Activated gamma-delta T cell treated with Interleukin-2 at 50 U/mL for 16 hours (primary cell): Measurements from ENCODE around the gene WDR33.
"Not testable (repeated sequence)": the region's sequence is repeated elsewhere in the genome, so short reads cannot be mapped to it uniquely, and the experiment has no call there.

ENCODE experiments used
- DNase-seq: peaks from one replicate; pipeline ENCODE4 v3.0.0-alpha.2; 2020

The WDR33 gene

DNA sequence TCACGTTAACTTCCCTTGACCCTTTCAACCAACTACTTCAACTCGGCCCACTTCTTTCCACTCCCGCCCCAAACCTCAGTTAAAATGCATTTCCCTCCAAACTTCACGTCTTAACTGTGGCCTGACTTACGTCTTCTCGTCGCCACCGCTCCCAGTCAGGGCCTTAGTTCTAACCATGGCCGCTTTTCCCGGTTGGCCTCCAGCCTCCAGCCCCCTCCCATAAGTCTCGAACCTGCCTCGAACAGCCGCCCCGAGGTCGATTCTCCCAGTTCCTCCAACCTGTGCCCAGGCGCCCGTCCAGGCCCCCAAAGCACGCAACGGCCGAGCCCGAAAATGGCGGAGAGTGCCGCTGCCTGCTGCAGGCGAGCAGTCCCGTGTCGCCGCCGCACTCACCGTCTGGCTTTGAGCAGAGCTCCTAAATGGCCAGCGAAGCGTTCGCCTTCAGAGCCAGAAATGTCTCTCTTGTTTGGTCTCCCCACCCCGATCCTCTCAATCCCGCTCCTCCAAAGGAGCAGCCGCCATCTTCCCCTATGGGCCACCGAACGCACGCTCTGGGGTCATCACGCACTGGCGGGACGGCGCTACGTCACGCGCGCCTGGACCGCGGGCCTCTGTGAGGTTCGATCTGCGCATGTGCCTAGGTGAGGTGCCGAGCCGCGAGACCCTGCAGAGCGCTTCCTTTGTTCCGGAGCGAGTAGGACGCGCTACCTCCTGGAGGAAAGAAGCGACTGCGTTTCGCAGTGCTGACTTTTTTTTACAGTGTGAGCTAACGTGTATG, at the start of gene WDR33:
Gene WDR33 (minus strand): TSS at position 553 of the 778 bp plus-strand sequence. CDS start 40,190 bp downstream, outside the sequence.
- peak; percentile 94 for DNase-seq

DNA sequence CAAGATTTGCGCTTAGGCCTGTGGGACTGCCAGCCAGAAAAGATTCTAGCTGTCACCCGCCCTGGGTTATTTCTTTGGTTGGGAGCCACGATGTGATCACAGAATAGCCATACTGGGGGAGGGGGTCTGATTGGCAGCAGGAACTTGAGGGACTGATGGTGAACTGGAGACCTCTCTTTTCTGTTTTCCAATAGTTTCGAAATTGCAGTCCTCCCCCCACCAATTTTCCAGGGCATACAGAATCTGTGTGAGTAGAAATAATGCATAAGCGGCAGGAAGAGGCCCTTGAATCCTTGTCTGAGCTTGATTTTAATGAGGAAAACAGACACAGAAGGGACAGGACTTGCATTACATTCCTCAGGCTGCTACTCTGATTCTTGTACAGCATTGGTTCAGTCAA, 49.2 kb upstream of the WDR33 start:
- no peak for DNase-seq

DNA sequence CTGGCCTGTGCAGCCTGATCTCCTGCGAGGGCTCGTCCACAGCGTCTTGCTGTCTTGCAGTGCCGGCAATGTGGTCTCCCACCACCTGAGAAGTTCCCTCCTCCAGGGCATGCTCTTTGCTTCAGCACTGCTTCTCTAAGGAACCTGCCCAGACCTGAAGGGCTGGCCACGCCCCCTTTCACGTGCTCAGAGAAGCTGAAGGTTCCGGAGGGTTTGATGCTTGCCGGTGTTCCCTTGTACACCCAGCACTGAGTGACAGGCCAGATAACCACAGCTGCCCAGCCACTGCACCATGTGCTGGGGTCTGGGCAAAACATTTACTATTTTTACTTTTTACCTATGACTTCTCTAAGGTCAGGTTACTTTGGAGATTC, 48.7 kb upstream of the WDR33 start:
- peak; percentile 54 for DNase-seq

DNA sequence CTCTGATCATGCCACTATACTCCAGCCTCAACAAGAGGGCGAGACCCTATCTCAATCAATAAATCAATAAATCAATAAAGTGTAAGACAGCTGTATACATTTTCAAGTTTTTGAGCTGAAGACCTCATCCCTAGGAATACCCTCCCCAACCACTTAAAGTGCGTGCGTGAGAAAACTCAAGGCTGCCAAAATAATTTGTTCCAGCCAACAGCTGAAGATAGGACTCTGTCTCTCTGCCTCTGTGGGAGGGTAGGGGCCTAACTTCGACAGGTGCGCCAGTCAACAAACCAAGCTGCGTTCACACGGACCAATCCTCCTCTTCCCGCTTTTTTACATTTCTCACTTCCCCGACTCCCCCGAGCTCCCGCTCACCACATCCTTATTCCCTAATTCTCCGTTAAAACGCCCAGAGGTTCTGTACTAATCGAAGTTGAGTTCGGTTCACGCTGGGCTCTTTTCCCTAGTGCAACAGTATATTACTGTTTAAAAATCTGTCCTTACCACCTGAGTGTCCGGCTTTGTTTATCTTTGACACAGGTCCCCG, 46.4 kb upstream of the WDR33 start:
- no peak for DNase-seq

DNA sequence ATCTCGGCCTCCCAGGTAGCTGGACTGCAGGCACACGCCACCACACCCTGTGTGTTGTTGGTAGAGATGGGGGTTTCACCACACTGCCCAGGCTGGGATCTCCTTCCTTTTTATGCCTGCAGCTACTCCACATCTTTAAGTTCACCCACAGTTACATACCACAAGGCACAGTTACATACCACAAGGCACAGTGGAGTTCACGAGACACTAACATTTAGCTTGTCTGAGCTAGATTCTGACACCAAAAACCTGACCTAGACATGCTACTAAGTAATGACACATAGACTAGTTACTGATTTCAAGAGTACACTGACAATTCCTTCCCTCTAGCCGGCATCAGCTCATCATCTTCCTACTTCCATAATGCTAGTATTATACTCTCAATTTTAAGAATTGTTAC, 42.7 kb upstream of the WDR33 start:
- DNase-seq = no peak

DNA sequence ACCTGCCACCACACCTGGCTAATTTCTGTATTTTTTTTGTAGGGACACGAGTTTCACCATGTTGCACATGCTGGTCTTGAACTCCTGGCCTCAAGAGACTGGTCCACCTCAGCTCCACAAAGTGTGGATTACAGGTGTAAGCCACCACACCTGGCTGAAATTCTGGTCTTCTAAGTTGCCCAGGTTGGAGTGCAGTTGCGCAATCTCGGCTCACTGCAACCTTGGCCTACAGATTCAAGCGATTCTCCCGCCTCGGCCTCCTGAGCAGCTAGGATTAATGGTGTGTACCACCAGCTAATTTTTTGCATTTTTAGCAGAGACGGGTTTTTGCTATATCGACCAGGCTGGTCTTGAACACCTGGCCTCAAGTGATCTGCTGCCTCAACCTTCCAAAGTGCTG, 41.4 kb upstream of the WDR33 start:
- no peak for DNase-seq

DNA sequence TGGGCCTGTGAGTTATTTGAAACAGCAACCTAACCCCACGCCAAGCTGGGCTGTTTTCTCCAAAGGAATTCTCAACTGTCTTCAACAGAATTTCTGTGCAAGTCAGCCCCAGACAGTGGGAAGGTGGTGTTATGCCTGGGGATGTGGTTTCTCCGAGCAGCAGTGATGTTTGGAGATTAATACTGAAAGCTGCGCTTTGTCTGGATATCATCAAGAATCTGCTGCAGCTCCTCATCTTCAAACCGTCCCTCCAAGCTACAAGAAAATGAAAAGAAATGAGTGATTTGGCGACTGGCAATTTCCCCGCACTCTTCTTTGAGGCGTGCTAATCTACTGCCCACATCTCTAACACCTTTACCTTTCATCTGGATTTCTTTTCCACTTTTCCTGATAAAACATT, 37.0 kb upstream of the WDR33 start:
- DNase-seq = no peak

DNA sequence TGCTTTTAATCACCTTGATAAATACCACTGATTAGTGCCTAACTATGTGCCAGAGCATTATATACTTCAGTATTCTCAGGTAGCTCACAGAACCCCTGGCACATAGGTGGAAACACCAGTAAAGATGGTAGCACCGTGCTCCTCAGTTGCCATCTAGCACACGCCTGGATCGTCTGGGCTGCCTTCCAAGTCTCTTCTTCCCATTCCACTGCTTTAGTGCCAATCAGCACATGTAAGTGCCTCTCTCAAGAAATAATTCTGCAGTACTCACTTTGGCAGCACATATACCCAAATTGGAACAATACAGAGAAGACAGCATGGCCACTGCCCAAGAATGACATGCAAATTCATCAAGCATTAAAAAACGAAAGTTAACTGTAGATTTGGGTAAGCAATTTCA, 34.0 kb upstream of the WDR33 start:
- DNase-seq = no peak

DNA sequence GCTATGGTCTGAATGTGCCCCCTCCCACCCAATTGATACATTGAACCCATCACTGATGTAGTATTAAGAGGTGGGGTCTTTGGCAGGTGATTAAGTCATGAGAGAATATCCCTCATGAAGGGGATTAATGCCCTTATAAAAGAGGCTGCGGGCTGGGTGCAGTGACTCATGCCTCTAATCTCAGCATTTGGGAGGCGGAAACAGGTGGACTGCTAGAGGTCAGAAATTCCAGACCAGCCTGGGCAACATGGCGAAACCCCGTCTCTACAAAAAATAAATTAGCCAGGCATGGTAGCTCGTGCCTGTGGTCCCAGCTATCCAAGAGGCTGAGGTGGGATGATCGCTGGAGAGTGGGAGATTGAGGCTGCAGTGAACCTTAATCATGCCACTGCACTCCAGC, 32.7 kb upstream of the WDR33 start:
- DNase-seq = no peak

DNA sequence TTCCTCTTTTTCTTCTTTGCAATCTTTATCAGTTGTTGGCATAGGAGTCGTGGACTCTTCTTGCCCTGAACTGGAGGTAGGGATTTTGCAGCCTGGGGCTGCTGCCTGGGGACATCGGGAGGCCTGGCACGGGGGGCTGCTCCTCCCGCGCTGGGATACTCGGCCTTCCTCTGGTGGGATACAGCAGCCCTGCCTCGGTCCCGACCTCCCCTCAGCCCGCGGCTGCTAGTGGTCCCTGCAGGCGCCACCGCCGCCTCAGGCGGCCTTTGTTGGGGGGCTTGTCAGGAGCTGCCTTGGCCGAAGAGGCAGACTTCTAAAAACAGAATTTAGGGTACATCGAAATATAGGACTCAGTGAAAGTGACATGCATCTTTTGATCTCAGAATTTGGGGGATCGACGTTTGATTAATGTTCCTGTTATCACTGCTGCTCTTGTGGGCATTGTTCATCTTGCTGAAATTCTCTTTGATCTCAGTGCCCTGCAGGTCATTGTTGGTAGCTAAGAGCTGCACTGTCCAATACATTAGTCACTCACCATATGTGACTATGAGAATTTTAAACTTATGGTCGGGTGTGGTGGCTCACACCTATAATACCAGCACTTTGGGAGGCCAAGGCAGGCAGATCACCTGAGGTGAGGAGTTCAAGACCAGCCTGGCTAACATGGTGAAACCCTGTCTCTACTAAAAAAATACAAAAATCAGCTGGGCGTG, 30.7 kb upstream of the WDR33 start:
- no peak for DNase-seq

DNA sequence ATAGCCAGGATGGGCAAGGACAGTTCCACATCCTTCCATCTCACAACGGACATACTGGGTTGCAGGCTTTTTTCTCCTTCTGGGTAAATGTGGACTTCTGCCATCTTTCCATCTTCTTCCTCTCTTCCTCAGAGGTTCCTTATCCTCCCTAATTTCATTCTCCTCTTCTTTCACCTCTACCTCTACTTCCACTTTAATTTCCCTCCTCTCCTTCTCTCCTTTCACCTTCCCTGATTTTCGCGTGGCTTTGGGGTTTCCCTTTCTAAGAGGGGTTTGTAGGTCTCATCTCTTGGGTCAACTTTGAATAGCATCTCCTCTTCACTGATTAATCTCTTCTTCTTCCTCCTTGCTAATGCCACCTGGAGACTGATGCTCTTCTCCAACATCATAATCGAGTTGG, 29.9 kb upstream of the WDR33 start:
- DNase-seq = no peak

DNA sequence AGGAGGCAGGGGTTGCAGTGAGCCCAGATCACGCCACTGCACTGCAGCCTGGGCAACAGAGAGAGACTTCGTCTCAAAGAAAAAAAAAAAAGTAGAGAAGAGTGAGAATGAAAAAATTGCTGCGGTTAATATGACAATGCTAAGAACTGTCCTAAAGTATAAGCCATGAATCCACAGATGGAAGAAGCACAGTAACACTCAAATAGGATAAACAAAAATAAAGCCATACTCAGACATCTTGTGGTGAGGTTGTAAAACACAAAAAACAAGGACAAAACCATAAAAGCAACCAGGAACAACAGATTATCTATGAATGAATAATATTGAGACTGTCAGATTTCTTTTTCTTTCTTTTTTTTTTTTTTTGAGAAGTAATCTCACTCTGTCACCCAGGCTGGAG, 24.0 kb upstream of the WDR33 start:
- DNase-seq = no peak

DNA sequence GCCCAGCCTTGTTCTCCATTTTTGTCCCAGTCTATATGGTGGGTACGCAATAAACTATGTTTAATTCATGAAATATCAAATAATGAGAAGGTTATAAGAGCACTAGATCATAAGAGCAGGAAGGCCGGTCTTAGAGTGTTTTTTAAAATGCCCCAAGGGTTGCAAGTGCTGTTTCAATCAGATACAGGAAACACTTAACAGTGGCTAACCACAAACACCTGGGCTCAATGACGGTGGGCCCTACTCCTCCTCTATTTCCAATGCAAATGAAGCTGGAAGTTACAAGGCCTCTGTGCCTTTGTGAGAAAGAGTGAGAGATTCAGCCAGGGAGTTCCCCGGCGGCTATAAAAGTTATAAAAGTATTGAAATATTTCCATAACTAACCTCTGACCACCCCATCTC, 18.9 kb upstream of the WDR33 start:
- peak; percentile 57 for DNase-seq

DNA sequence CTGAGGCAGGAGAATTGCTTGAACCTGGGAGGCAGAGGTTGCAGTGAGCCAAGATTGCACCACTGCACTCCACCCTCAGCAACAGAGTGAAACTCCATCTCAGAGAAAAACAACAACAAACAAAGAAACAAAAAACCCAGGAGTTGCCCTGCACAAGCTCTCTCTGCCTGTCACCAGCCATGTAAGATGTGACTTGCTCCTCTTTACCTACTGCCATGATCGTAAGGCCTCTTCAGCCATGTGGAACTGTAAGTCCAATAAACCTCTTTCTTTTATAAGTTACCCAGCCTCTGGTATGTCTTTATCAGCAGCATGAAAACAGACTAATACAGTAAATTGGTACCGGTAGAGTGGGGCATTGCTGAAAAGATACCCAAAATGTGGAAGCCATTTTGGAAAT, 15.7 kb upstream of the WDR33 start:
- DNase-seq = not testable (repeated sequence)

DNA sequence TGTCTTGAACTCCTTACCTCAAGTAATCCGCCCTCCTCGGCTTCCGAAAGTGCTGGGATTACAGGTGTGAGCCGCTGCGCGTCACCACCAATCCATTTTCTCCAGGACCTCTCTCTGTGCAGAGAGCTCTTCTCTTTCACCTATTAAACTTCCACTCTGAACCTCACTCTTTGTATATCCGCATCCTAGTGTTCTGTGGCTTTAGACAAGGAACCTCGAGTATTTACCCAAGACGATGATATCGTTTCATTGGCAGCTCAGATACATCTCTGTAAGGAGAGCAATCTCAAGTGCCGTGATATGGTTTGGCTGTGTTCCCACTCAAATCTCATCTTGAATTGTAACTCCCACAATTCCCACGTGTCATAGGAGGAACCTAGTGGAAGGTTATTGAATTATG, 15.1 kb upstream of the WDR33 start:
- DNase-seq = no peak

DNA sequence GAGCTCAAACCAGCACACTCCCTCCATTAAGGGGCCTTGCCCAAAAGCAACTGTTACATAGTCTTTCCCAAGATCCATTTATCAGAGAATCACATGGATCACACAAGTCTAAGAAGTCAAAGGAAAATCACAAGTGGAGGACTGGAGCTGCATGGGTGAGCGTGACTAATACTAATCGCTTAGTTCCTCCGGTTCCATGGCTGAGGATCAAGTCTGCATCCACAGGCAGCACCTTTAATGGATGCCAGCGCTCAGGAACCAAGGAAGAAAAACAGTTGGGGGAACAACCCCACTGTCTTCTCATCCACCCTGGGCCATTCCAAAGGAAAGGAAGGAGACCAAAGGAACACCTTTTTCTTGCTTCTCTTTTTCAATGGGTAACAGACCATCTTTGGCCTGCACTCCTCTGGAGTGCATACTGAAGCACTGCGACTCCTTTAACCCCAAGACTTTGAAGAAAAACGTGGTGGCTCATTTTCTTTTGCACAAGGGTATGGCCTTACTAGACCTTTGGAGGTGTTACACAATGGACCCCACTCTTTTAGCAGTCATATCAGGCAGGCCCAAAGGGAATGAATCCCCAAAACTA, 9.2 kb upstream of the WDR33 start:
- DNase-seq = no peak

DNA sequence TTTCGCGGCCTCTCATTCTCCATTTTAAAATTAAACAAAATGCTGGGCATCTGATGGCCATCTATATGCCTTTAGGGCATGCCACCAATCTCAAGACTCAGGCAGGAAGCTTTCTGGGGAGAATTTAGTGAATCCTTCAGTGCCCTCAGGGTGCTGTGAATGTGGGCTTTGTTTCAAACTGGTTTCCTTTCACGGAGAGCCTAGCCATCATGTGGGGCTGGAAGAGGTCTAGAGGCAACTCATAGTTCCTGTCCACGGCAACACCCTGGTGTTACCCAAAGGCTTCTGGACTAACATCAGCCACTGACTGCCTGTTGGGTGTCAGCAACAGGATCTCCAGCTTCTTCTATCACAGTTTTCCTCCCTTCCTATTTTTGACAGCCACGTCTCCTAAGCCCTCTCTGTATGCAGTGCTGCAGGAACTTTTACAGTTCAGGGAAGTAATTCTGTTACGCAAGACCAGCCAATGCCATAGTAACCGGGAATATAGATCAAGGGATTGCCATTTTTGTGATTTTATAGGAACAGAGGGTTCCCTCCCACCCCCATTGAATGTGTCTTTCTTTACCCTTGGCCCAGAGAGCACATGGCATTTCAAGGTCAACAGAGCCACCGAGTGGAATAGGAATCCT, 7.9 kb upstream of the WDR33 start:
- no peak for DNase-seq

DNA sequence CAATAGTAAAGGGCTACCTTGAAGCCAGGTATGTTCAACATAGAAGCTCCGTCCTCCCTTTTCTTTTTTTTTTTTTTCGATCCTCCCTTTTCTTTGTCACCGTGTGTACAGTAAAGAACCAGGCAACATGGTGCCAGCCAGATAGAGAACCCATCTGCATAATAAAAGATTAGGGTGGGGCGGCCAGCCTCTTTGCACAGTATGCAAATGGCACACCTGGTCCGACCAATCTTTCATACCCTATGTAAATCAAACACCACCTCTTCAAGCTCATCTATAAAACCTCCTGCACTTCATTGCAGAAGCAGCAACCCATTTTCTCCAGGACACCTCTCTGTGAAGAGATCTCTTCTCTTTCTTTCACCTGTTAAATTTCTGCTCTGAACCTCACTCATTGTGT, 7.3 kb upstream of the WDR33 start:
- no peak for DNase-seq

DNA sequence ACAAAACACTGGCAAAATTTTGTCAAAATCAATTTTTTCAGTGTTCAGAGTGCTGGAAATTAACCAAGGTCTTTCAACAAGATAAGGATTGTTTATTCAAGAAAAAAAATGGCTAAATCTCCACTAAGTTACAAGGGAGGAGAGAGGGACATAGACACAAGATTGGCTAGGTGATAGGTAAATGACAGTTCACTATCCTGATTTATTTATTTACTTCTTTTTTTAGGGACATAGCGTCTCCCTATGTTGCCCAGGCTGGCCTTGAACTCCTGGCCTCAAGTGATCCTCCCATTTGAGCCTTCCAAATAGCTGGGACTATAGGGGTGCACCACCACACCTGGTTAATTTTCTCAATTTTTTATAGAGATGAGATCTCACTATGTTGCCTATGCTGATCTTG, 3.7 kb upstream of the WDR33 start:
- DNase-seq = no peak

DNA sequence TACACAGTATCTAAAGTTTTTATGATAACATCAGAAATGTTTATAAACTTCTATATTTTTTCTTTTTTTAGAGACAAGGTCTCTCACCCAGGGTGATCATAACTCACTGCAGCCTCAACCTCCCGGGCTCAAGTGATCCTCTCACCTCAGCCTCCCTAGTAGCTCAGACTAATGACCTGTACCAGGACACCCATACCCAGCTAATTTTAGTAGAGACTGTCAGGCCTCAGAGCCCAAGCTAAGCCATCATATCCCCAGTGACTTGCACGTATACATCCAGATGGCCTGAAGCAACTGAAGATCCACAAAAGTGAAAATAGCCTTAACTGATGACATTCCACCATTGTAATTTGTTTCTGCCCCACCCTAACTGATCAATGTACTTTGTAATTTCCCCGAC, 1.5 kb upstream of the WDR33 start:
- DNase-seq = not testable (repeated sequence)

DNA sequence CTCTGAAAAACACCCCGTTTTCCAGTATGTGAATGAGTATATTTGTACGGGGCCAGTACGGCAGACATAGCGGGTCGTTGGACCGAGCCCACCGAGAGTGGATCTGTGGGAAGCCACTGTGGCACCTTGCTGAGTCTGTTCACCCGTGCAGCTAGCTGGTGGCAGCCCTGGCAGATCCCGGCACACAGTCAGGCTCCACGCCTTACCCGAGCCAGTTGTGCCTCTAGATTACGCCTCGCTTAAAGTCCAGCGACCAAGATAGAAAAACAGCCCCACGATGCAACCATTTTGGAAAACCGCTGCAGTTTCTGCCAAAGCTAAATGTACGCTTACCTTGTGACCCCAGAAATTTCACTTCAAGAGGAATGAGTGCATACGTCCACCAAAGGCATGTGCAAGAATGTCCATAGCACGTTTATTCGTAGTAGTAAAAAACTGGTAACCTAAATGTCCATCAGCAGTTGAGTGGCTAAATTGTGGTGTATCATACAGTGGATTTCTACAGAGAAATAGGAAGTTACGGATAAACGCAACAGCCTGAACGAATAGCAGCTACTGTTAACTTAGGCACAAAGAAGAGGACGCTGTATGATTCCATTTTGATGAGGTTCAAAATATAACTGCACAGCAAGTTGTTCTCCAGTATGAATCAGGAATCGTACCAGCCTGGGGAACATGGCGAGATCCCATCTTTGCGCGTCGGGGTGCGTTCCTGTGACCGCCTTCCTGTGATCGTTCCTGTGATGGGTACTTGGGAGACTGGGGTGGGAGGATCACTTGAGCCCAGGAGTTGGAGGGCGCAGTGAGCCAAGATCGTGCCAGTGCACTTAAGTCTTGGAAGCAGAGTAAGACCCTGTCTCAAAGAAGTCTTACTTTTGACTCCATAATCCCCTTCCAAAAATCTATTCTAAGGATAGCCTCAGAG, 688 bp upstream of the WDR33 start:
- no peak for DNase-seq

DNA sequence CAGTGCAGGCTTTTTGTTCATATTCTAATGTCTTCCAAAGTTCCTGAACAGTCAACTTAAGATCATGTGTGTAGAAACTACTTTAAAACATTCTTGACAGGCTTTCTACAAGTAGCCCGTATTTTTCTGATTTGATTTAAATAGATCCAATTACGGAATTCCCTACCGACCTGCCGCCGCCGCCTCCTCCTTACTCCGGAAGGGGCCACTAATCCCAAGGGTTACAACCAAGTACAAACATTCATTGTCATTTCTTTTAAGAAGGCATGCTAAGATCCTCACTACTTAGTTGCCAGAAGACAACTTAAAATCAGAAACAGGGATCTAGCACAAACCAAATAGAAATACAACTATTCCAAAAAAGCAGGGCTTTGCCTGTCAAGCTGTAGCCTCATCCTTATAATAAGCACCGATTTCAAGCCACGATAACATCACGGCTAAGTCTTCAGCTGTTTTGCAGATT, 784 bp downstream of the WDR33 start:
- no peak for DNase-seq
